OCI-LY1 (cell line): Measurements from ENCODE around the gene HOXA4.

Source experiments
- H2AFZ ChIP-seq: fragments of 200-600 bp; sonication (generic), shearing (Covaris generic); 2 replicates; pipeline ENCODE4 v1.6.0; 2014; ENCODE audit warnings: antibody characterized with exemption, mild to moderate bottlenecking, low read length
- H3F3A ChIP-seq: fragments of 200-600 bp; sonication (generic), shearing (Covaris generic); 2 replicates; pipeline ENCODE4 v1.6.0; 2014; ENCODE audit warnings: mild to moderate bottlenecking, antibody characterized with exemption, low read length, moderate library complexity; ENCODE audit not compliant: insufficient read depth
- H3K27ac ChIP-seq: fragments of 200-600 bp; sonication (generic); 2 replicates; pipeline ENCODE4 v1.5.1; 2014; ENCODE audit warnings: low read length, mixed run types, mild to moderate bottlenecking, low read depth; ENCODE audit not compliant: poor library complexity, severe bottlenecking
- H3K27me3 ChIP-seq: fragments of 200-600 bp; sonication (generic); 2 replicates; pipeline ENCODE4 v1.6.0; 2014; ENCODE audit warnings: antibody characterized with exemption, mild to moderate bottlenecking, low read length, moderate library complexity; ENCODE audit not compliant: insufficient read depth
- H3K36me3 ChIP-seq: fragments of 200-600 bp; sonication (generic); 2 replicates; pipeline ENCODE4 v1.6.1; 2014; ENCODE audit warnings: mild to moderate bottlenecking, antibody characterized with exemption, low read length, moderate library complexity, mixed read lengths; ENCODE audit not compliant: insufficient read depth
- H3K4me1 ChIP-seq: fragments of 200-600 bp; sonication (generic); 2 replicates; pipeline ENCODE4 v1.5.1; 2014; ENCODE audit warnings: mild to moderate bottlenecking, low read length, moderate library complexity; ENCODE audit not compliant: insufficient read depth, severe bottlenecking
- H3K4me2 ChIP-seq: fragments of 200-600 bp; sonication (generic), shearing (Covaris generic); 2 replicates; pipeline ENCODE4 v1.6.1; 2014; ENCODE audit warnings: low read length
- H3K4me3 ChIP-seq: fragments of 200-600 bp; sonication (generic); 2 replicates; pipeline ENCODE4 v1.5.1; 2014; ENCODE audit warnings: low read length, low read depth, mild to moderate bottlenecking, mixed read lengths; ENCODE audit not compliant: poor library complexity, severe bottlenecking
- H3K79me2 ChIP-seq: fragments of 200-600 bp; shearing (Covaris generic); 2 replicates; pipeline ENCODE4 v1.6.1; 2016; ENCODE audit warnings: mixed run types, low read length, mixed read lengths; ENCODE audit not compliant: insufficient read depth
- H3K9ac ChIP-seq: fragments of 200-600 bp; sonication (generic), shearing (Covaris generic); 2 replicates; pipeline ENCODE4 v1.6.1; 2014; ENCODE audit warnings: mild to moderate bottlenecking, low read length, mixed read lengths
- H3K9me2 ChIP-seq: fragments of 200-600 bp; sonication (generic), shearing (Covaris generic); 2 replicates; pipeline ENCODE4 v1.6.1; 2014; ENCODE audit warnings: low read depth, mild to moderate bottlenecking, low read length, mixed read lengths
- H3K9me3 ChIP-seq: fragments of 200-600 bp; shearing (Covaris generic); 2 replicates; pipeline ENCODE4 v1.6.1; 2014; ENCODE audit warnings: low read length, mixed read lengths
- H4K20me1 ChIP-seq: fragments of 200-600 bp; sonication (generic), shearing (Covaris generic); 2 replicates; pipeline ENCODE4 v1.6.0; 2016; ENCODE audit warnings: mild to moderate bottlenecking, low read length; ENCODE audit not compliant: insufficient read depth
- EZH2 ChIP-seq: fragments of 200-600 bp; sonication (generic), shearing (Covaris generic); IDR thresholded peaks from 2 replicates; pipeline ENCODE4 v1.8.0; 2017; ENCODE audit warnings: borderline replicate concordance, mixed run types, mild to moderate bottlenecking, antibody characterized with exemption, low read length, moderate library complexity, mixed read lengths
- TF ChIP-seq, protein P1 (sequence below): fragments of 200-600 bp; sonication (generic), shearing (Covaris generic); IDR thresholded peaks from 2 replicates; pipeline ENCODE4 v1.5.1; 2017; ENCODE audit warnings: mild to moderate bottlenecking, antibody characterized with exemption, low read length, moderate library complexity, mixed read lengths

Gene HOXA4

DNA sequence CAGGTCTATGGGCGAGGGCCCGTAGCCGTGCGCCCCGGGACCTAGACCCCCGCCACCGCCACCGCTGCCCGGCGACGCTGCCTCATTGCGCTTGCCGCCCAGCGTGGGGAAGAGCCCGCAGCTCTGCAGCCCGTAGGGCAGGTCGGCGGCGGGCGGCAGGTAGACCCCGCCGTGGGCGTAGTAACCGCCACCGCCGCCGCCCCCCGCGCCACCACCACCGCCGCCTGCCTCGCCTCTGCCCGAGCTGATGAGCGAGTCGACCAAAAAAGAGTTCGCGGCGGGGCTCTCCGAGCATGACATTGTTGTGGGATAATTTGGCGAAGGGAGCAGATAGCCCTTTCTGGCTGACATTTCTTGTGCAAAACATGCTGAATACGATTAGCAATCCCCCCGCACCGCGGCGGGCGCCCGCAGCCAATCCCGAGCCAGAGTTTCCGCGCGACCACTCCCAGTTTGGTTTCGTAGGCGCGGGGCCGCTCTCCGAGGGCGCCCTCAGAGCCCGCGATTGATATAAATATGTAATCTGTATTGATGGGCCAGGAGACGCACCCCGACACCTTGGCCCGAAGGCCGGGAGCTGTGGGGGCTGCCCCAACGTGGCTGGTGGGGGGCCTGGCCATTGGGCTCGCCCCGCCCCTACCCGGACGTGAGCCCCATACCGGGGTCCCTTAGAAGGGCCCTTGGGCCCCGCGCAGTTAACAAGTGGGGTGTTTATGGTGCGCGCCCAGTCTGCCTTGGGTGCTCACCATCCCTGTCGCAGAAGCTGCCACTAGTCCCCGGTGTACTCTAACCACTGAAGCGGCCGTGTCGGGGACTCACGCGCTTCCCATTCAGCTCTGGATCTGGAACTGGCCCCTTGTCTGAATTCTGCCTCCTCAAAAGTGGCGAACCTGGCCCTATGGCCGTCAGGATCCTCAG lies 43.7 kb upstream of the HOXA4 start, which contains the start of gene HOXA10:
HOXA10 (minus strand) TSS at position 365 of the 918 bp plus-strand sequence; CDS start at position 351, 14 bp downstream.
- Histone ChIP-seq H3F3A (no peaks in the 10 kb centered on the region), H3K4me3 (peak within 1 kb of the TSS; percentile 67), H2AFZ (peak within 1 kb of the TSS; percentile 13; the same call in 1 of the 2 replicates), H3K27ac (no peak within 1 kb of the TSS), H3K4me1 (peaks cover 16% of the 10 kb centered on the region), H3K36me3 (no peaks in the 10 kb centered on the region), H3K27me3 (peaks cover 9% of the 10 kb centered on the region; the same call in 1 of the 2 replicates), H3K9me2 (no peaks in the 10 kb centered on the region), H3K79me2 (no peaks in the 10 kb centered on the region), H3K9me3 (no peaks in the 10 kb centered on the region), H4K20me1 (no peaks in the 10 kb centered on the region), H3K9ac (peak within 1 kb of the TSS; percentile 61), H3K4me2 (peak within 1 kb of the TSS; percentile 90)
- TF ChIP-seq, protein P1, sequence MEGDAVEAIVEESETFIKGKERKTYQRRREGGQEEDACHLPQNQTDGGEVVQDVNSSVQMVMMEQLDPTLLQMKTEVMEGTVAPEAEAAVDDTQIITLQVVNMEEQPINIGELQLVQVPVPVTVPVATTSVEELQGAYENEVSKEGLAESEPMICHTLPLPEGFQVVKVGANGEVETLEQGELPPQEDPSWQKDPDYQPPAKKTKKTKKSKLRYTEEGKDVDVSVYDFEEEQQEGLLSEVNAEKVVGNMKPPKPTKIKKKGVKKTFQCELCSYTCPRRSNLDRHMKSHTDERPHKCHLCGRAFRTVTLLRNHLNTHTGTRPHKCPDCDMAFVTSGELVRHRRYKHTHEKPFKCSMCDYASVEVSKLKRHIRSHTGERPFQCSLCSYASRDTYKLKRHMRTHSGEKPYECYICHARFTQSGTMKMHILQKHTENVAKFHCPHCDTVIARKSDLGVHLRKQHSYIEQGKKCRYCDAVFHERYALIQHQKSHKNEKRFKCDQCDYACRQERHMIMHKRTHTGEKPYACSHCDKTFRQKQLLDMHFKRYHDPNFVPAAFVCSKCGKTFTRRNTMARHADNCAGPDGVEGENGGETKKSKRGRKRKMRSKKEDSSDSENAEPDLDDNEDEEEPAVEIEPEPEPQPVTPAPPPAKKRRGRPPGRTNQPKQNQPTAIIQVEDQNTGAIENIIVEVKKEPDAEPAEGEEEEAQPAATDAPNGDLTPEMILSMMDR, result no peak
- TF ChIP-seq EZH2, result no peak

DNA sequence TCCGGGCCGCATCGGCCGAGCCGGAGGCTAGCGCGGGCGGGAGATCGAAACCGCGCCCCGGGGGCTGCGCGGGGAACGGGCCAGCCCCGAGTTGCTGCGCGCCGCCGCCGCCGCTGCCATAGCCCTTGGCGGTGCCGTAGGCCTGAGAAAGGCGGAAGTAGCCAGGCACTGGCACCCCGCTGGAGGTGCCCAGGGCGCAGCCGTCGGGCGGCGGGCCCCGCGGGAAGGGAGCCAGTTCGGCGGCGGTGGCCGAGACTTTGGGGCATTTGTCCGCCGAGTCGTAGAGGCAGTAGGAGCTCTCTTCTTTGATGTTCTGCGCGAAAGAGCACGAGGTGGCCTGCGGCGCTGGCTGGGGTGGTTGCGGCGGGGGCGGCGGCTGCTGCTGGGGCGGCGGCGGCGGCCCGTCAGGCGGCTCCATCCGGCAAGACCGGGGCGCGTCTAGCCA lies 43.0 kb upstream of the HOXA4 start:
- peaks cover 16% of the 10 kb centered on the region for H3K4me1 ChIP-seq
- H3K4me3 ChIP-seq, result peak overlapping the region; percentile 67
- H3K4me2 ChIP-seq, result peak overlapping the region; percentile 90
- no peaks in the 10 kb centered on the region for H3K36me3 ChIP-seq
- no peaks in the 10 kb centered on the region for H3F3A ChIP-seq
- TF ChIP-seq, protein P1, result no peak
- no peak for TF ChIP-seq EZH2
- peak overlapping the region; percentile 61 for H3K9ac ChIP-seq
- H3K9me3 ChIP-seq, result no peaks in the 10 kb centered on the region
- peak overlapping the region; percentile 13; the same call in 1 of the 2 replicates for H2AFZ ChIP-seq
- H3K79me2 ChIP-seq, result no peaks in the 10 kb centered on the region
- peaks cover 9% of the 10 kb centered on the region; the same call in 1 of the 2 replicates for H3K27me3 ChIP-seq
- H3K27ac ChIP-seq, result no peak overlapping the region
- no peaks in the 10 kb centered on the region for H4K20me1 ChIP-seq
- H3K9me2 ChIP-seq, result no peaks in the 10 kb centered on the region

DNA sequence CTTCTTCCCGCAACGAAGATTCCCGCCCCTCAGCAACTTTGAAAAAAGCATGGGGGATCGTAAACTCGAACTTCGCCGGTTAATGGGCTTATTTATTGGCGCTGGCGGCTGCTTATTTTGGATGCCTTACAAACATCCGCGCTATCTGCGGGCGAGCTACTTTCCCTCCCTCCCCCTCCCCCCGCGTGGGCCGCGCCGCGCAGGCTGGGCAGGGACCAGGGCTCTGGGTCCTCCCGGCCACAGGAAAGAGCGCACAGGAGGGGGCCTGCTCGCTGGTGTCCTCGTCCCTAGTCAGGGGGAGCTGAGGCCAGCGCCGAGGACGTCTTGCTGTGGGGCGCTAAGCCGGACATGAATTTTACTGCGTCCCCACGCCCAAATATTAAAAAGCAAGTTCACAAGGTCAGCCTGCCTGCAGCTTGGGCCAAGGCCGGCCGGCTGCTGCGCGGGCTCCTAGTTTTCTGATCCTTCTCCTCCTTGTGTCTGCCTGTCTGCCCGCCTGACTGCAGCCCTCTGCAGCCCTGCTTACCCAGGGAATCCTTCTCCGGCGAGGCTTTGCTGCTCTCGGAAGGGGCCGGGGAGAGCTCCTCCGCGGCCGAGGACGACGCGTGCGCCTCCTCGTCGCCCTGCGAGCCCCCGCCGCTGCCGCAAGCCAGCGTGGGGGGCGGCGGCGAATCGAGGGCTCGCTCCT lies 42.4 kb upstream of the HOXA4 start:
- Histone ChIP-seq H3F3A (no peaks in the 10 kb centered on the region), H3K79me2 (no peaks in the 10 kb centered on the region), H4K20me1 (no peaks in the 10 kb centered on the region), H3K27me3 (peaks cover 9% of the 10 kb centered on the region; the same call in 1 of the 2 replicates), H3K36me3 (no peaks in the 10 kb centered on the region), H3K27ac (no peak overlapping the region), H3K9me2 (no peaks in the 10 kb centered on the region), H3K9me3 (no peaks in the 10 kb centered on the region), H3K4me2 (peak overlapping the region; percentile 90), H2AFZ (peak overlapping the region; percentile 13; the same call in 1 of the 2 replicates), H3K4me1 (peaks cover 16% of the 10 kb centered on the region), H3K9ac (peak overlapping the region; percentile 61), H3K4me3 (peak overlapping the region; percentile 67)
- no peak for TF ChIP-seq EZH2
- TF ChIP-seq, protein P1, result no peak
